ENCODE data around the gene EPAS1. TPM values are rescaled to one million over a fixed set of nuclear protein-coding genes. Genes with fewer than 3 reads are reported as not detected.

The EPAS1 gene
- total and polyA plus RNA-seq, 8 donors, result 35.1 to 217 (median 117) TPM

GRCh38 chr2:46281939-46282338 lies 15.3 kb upstream of the EPAS1 start:
- Histone ChIP-seq H3K4me3 (no peak overlapping the region), H3K27me3 (no peaks in the 10 kb centered on the region), H3K36me3 (no peaks in the 10 kb centered on the region), H3K27ac (no peak overlapping the region), H3K9me3 (no peaks in the 10 kb centered on the region), H3K4me1 (peaks cover 0 to 5% (median 0%) of the 10 kb centered on the region in 4 donors)
- TF ChIP-seq CTCF (IDR thresholded peaks at IDR 0.05) (no peak), POLR2A (IDR thresholded peaks at IDR 0.05) (no peak), EP300 (IDR thresholded peaks at IDR 0.05) (no peak)
- intact Hi-C loops (cut with DNase I; ENCODE audit: low total_unique reads), result no loop called here
- no peak for DNase-seq
- 71 to 100% (median 95%) methylated on average over 1 of the region's 1 CpG for WGBS, 5 donors

- H3K27ac ChIP-seq, result no peak overlapping the region
- H3K36me3 ChIP-seq, result no peaks in the 10 kb centered on the region
- no peak for DNase-seq
- H3K9me3 ChIP-seq, result no peaks in the 10 kb centered on the region
- TF ChIP-seq CTCF (IDR thresholded peaks at IDR 0.05), result no peak
- TF ChIP-seq POLR2A (IDR thresholded peaks at IDR 0.05), result no peak
- TF ChIP-seq POLR2AphosphoS5 (IDR thresholded peaks at IDR 0.05), result no peak
- no peak for TF ChIP-seq EP300 (IDR thresholded peaks at IDR 0.05)
- WGBS, 5 donors, result 47 to 81% (median 67%) methylated on average over 3 of the region's 3 CpGs
- H3K27me3 ChIP-seq, result no peaks in the 10 kb centered on the region
- H3K4me3 ChIP-seq, result no peak overlapping the region
- peaks cover 0 to 5% (median 0%) of the 10 kb centered on the region in 4 donors for H3K4me1 ChIP-seq
- intact Hi-C loops (cut with DNase I; ENCODE audit: low total_unique reads), result no loop called here
These were observed 13.5 kb upstream of the EPAS1 start for GRCh38 chr2:46283693-46284092.

GRCh38 chr2:46284260-46284659 lies 12.9 kb upstream of the EPAS1 start:
- H3K27me3 ChIP-seq, result no peaks in the 10 kb centered on the region
- no peaks in the 10 kb centered on the region for H3K36me3 ChIP-seq
- TF ChIP-seq POLR2AphosphoS5 (IDR thresholded peaks at IDR 0.05) (no peak), EP300 (IDR thresholded peaks at IDR 0.05) (no peak), CTCF (IDR thresholded peaks at IDR 0.05) (no peak), POLR2A (IDR thresholded peaks at IDR 0.05) (no peak)
- no peak overlapping the region for H3K27ac ChIP-seq
- H3K9me3 ChIP-seq, result no peaks in the 10 kb centered on the region
- WGBS, 5 donors, result 88 to 100% (median 97%) methylated on average over 1 of the region's 1 CpG
- intact Hi-C loops (cut with DNase I; ENCODE audit: low total_unique reads), result no loop called here
- no peak overlapping the region for H3K4me3 ChIP-seq
- no peak for DNase-seq
- peaks cover 0 to 5% (median 0%) of the 10 kb centered on the region in 4 donors for H3K4me1 ChIP-seq

GRCh38 chr2:46284796-46285195 lies 12.4 kb upstream of the EPAS1 start:
- Histone ChIP-seq H3K27ac (no peak overlapping the region), H3K36me3 (no peaks in the 10 kb centered on the region), H3K9me3 (no peaks in the 10 kb centered on the region), H3K4me1 (peaks cover 0 to 5% (median 0%) of the 10 kb centered on the region in 4 donors), H3K4me3 (no peak overlapping the region), H3K27me3 (no peaks in the 10 kb centered on the region)
- no peak for DNase-seq
- WGBS, 5 donors, result 79 to 93% (median 85%) methylated on average over 5 of the region's 5 CpGs
- intact Hi-C loops (cut with DNase I; ENCODE audit: low total_unique reads), result no loop called here
- TF ChIP-seq EP300 (IDR thresholded peaks at IDR 0.05), result no peak
- no peak for TF ChIP-seq CTCF (IDR thresholded peaks at IDR 0.05)
- TF ChIP-seq POLR2AphosphoS5 (IDR thresholded peaks at IDR 0.05), result no peak
- no peak for TF ChIP-seq POLR2A (IDR thresholded peaks at IDR 0.05)

Data from stomach (tissue), 9 donors.